Hippocampal formation (tissue), 2 donors: ENCODE data around the gene PRAF2.

ENCODE experiments used
- DNase-seq, 2 donors: peaks; one replicate each; lab custom pipeline; 2025; lab: John Stamatoyannopoulos, UW

PRAF2 gene

GRCh38 chrX:49073601-49074575 is at the start of gene PRAF2:
PRAF2 (minus strand) TSS chrX:49074002; CDS start chrX:49073987, 15 bp downstream.
- peak; percentile 77 to 87 for DNase-seq

- no peak for DNase-seq
These were observed 48.7 kb upstream of the PRAF2 start for GRCh38 chrX:49122499-49122898.

DNA sequence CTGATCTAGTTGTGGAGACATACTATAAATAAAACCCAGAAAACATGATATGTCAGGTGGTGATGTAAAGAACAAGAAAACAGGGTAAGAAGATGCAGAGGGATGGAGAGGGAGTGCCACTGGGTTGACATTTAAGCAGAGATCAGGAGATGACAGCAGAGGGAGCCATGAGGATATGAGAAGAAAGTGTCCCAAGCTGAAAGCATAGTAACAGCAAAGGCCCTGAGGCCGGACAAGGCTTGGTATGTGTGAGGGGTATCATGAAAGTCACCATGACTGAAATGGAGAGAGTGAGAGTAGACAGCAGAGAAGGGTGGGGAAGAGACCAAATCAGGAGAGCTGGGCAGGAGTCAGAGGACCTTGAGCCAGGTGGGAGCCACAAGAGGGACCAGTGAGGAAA is 46.3 kb upstream of the PRAF2 start:
- no peak for DNase-seq

DNA sequence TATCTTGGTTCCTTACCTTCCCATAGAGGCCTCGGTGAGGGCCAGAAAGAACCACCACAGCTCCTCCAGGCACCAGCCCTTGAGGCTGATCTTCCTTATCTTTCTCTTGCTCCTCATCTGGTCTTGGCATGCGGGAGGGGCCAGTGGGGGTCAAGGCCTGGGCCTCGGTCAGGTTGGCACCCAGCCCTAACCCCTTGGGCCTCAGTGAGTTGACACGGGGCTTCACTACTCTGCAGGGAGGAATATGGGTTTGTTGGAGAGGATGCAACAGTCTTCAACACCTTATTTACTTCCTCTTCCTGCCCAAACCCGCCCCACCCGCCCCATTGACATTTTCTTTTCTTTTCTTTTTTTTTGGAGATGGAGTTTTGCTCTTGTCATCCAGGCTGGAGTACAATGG is 43.8 kb upstream of the PRAF2 start:
- DNase-seq: no peak

DNA sequence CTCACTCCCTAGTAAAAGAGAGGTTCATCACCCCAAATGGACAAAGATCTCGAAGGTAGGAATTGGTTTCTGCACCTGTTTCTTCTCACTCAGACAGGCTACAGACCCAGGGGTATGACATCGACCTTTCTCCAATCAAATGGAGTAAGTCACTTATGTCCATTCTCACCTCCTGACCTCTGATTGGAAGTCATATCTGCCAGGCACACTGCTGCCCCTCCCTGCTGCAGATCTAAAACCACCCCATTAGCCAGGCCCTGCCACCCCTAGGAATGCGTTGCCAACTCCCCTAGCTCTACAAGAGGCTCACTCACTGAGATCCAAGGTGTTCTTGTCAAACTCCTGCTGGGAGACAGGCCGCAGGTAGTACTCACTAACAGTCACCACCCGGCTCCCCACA is 42.9 kb upstream of the PRAF2 start:
- no peak for DNase-seq

GRCh38 chrX:49116076-49116475 is 42.3 kb upstream of the PRAF2 start:
- no peak for DNase-seq

DNA sequence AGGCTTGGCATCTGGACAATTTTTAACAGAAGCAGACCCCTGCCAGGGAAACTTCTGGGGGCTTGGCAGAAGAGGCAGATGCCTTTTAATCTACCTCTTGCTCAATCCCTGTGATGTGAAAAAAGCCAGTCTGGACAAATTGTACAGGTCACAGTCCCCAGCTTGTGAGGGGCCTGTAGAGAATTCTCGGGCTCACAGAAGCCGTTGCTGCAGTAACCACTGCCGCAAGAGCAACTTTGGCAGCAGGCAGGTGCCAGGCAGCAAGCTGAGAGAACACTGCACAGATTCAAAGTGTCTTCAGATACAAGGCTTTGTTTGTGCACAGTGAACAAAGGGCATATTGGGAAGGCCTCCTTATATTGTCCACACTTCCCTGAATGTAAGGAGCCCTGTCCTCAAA is 38.0 kb upstream of the PRAF2 start:
- peak; percentile 34 to 69 for DNase-seq

- no peak for DNase-seq
These were observed 36.6 kb upstream of the PRAF2 start for GRCh38 chrX:49110417-49110816.

- DNase-seq: no peak
These were observed 34.8 kb upstream of the PRAF2 start for GRCh38 chrX:49108641-49109040.

DNA sequence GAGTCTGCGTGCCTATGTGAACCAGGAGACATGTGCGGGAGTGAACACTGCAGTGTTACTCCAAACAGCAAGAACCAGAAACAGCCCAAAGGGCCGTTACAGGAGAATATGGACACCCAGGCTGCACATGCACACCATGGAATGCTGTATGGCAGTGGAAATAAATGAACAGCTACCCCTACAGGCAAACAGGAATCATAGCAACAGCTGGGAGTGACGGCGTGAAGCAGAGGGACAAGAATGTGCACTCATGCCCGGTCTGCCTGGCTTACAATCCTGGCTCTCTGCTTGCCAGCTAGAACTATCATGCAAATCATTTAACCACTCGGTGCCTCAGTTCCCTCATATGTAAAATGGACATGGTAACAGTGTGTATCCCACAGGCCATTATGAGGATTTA is 33.1 kb upstream of the PRAF2 start:
- DNase-seq: peak; percentile 11 to 37

GRCh38 chrX:49106296-49106695 is 32.5 kb upstream of the PRAF2 start:
- DNase-seq: no peak

DNA sequence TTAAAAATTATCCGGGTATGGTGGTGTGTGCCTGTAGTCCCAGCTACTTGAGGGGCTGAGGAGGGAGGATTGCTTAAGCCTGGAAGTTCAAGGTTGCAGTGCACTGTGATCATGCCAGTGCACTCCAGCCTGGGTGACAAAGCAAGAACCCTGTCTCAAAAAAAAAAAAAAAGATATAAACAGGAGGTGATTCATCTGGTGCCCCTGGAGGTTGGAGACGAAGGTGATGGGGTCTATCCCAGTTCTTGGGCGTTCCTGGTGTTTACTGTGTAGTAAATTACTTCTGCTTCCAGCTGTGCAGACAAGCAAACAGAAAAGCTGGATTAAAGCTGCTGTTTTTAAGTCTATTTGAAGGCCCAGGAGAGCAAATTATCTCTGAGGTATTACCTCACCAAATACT is 29.8 kb upstream of the PRAF2 start:
- no peak for DNase-seq

GRCh38 chrX:49102190-49102589 is 28.4 kb upstream of the PRAF2 start:
- DNase-seq: no peak

DNA sequence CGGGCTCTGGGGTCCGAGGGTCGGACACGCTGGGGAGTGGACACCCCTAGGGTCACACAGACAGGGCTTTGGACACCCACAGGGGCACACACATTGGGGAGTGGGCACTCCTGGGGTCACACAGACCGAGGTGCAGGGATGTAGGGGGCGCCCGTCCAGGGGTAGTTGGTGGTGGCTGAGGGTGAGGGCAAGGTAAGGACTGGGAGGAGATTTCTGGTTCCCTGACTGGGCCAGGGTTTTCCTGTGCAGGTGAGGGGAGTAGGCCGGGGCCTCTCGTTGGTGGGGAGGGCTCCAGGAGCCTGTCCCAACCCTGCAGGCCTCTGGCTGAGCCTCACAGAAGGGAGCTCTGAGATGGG is 27.8 kb upstream of the PRAF2 start:
- no peak for DNase-seq

GRCh38 chrX:49100704-49101628 is 27.2 kb upstream of the PRAF2 start:
- peak; percentile 71 to 85 for DNase-seq

GRCh38 chrX:49096419-49096818 is 22.6 kb upstream of the PRAF2 start:
- no peak for DNase-seq

GRCh38 chrX:49089553-49089952 is 15.8 kb upstream of the PRAF2 start:
- DNase-seq: no peak

DNA sequence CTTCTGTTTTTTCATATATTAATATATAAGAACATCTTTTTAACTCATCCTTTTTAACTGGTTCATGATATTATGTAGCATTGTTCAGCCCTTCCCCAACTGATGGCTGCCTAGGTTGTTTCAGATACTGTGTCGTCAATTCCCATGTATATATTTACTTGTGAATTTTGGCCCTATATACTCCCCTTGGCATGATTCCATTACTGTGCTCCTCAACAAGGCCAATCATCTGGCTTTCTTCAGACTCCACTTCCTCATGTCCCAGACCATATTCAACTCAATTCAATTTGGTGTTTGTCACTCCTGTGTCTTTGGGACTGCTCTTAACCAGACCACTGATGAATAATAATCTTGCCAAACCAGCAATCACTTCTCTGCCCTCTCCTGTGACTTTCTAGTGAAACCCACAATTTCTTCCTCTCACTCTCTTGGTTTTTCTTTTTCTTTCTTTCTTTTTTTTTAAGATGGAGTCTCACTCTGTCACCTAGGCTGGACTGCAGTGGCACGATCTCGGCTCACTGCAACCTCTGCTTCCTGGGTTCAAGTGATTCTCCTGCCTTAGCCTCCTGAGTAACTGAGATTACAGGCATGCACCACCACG is 8.6 kb upstream of the PRAF2 start:
- no peak for DNase-seq

GRCh38 chrX:49079489-49080428 is 6.0 kb upstream of the PRAF2 start, which contains the start of gene WDR45:
WDR45 (minus strand) TSS chrX:49079887; CDS start chrX:49078095, 1,792 bp downstream.
- DNase-seq: peak; percentile 41 to 58

DNA sequence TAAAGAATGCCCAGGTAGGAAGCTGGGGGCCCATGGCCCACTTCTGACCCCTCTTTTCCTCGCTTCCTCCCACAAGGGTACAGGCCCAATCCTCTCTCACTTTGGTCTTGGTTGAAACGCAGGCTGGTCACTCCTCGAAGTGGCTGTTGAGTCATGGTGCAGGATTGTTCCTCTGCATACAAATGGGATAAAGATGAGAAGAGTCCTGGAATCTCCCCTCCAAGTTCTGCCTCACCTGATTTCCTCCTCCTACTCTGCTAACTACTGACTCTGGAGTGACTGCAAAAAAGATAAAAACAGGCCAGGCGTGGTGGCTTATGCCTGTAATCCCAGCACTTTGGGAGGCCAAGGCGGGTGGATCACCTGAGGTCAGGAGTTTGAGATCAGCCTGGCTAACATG is 4.1 kb upstream of the PRAF2 start:
- no peak for DNase-seq

DNA sequence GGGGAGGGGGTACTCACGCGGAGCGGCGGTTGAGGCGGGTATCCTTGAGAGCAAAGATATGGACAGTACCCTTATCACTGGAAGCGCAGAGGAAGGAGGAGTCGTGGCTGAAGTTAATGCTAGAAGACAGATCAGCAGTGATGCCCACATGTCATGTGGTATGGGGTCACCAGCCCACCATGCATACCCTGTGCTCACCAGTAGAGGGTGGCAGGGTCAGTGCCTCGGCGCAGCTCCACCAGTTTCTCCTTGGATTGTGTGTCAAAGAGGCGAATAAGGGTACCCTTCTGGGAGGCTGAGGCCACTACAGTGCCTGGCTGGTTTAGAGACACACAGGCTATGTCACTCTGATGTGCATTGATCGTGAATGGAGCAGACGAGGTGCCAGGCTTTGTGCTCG is 1.5 kb upstream of the PRAF2 start:
- DNase-seq: no peak
